ENCODE results near the gene NTSR2.

NTSR2 gene

GRCh38 chr2:11679016-11679415 lies 9.0 kb upstream of the NTSR2 start:
- no peaks in the 10 kb centered on the region for H3K36me3 Mint-ChIP-seq (ENCODE audit: low read depth)
- H3K27me3 Mint-ChIP-seq (ENCODE audit: low read depth): peaks cover 42% of the 10 kb centered on the region
- H3K9me3 Mint-ChIP-seq: no peaks in the 10 kb centered on the region
- DNase-seq (ENCODE audit: low spot score): no peak
- H3K4me1 Mint-ChIP-seq (ENCODE audit: low read depth): peaks cover 5% of the 10 kb centered on the region
- H3K27ac Mint-ChIP-seq: no peak overlapping the region
- no peak overlapping the region for H3K4me3 Mint-ChIP-seq

- no peak overlapping the region for H3K27ac Mint-ChIP-seq
- no peak for DNase-seq (ENCODE audit: low spot score)
These were observed 8.4 kb upstream of the NTSR2 start for GRCh38 chr2:11678306-11678960.

GRCh38 chr2:11677136-11678055 lies 7.4 kb upstream of the NTSR2 start:
- Mint-ChIP-seq H3K4me1 (ENCODE audit: low read depth) (peaks cover 8% of the 10 kb centered on the region), H3K27ac (no peak overlapping the region), H3K4me3 (no peak overlapping the region), H3K9me3 (no peaks in the 10 kb centered on the region), H3K27me3 (ENCODE audit: low read depth) (peaks cover 42% of the 10 kb centered on the region), H3K36me3 (ENCODE audit: low read depth) (no peaks in the 10 kb centered on the region)
- no peak for DNase-seq (ENCODE audit: low spot score)

More at GRCh38 chr2:11678306-11678960, 8.4 kb upstream of the NTSR2 start:
- no peak overlapping the region for H3K4me3 Mint-ChIP-seq
- no peaks in the 10 kb centered on the region for H3K9me3 Mint-ChIP-seq
- H3K36me3 Mint-ChIP-seq (ENCODE audit: low read depth): no peaks in the 10 kb centered on the region
- H3K27me3 Mint-ChIP-seq (ENCODE audit: low read depth): peaks cover 42% of the 10 kb centered on the region
- peaks cover 5% of the 10 kb centered on the region for H3K4me1 Mint-ChIP-seq (ENCODE audit: low read depth)

GRCh38 chr2:11676640-11677039 lies 6.6 kb upstream of the NTSR2 start:
- Mint-ChIP-seq H3K9me3 (no peaks in the 10 kb centered on the region), H3K27me3 (ENCODE audit: low read depth) (peaks cover 42% of the 10 kb centered on the region), H3K4me1 (ENCODE audit: low read depth) (peaks cover 4% of the 10 kb centered on the region), H3K4me3 (no peak overlapping the region), H3K36me3 (ENCODE audit: low read depth) (no peaks in the 10 kb centered on the region), H3K27ac (no peak overlapping the region)
- no peak for DNase-seq (ENCODE audit: low spot score)

GRCh38 chr2:11675423-11676112 lies 5.6 kb upstream of the NTSR2 start:
- Mint-ChIP-seq H3K27me3 (ENCODE audit: low read depth) (peaks cover 41% of the 10 kb centered on the region), H3K36me3 (ENCODE audit: low read depth) (no peaks in the 10 kb centered on the region)

GRCh38 chr2:11674983-11675382 lies 5.0 kb upstream of the NTSR2 start:
- Mint-ChIP-seq H3K36me3 (ENCODE audit: low read depth) (no peaks in the 10 kb centered on the region), H3K9me3 (no peaks in the 10 kb centered on the region), H3K27me3 (ENCODE audit: low read depth) (peaks cover 44% of the 10 kb centered on the region), H3K4me1 (ENCODE audit: low read depth) (peaks cover 8% of the 10 kb centered on the region), H3K27ac (no peak overlapping the region), H3K4me3 (no peak overlapping the region)
- no peak for DNase-seq (ENCODE audit: low spot score)

More at GRCh38 chr2:11675423-11676112, 5.6 kb upstream of the NTSR2 start:
- no peak for DNase-seq (ENCODE audit: low spot score)
- no peak overlapping the region for H3K4me3 Mint-ChIP-seq
- no peak overlapping the region for H3K27ac Mint-ChIP-seq
- peaks cover 4% of the 10 kb centered on the region for H3K4me1 Mint-ChIP-seq (ENCODE audit: low read depth)
- H3K9me3 Mint-ChIP-seq: no peaks in the 10 kb centered on the region

- no peak overlapping the region for H3K4me3 Mint-ChIP-seq
- H3K4me1 Mint-ChIP-seq (ENCODE audit: low read depth): peaks cover 8% of the 10 kb centered on the region
- no peak overlapping the region for H3K27ac Mint-ChIP-seq
- DNase-seq (ENCODE audit: low spot score): no peak
- H3K27me3 Mint-ChIP-seq (ENCODE audit: low read depth): peaks cover 37% of the 10 kb centered on the region
- no peaks in the 10 kb centered on the region for H3K36me3 Mint-ChIP-seq (ENCODE audit: low read depth)
- H3K9me3 Mint-ChIP-seq: no peaks in the 10 kb centered on the region
These were observed 2.4 kb upstream of the NTSR2 start for GRCh38 chr2:11672407-11672806.

- peaks cover 3% of the 10 kb centered on the region for H3K9me3 Mint-ChIP-seq
- H3K27ac Mint-ChIP-seq: no peak overlapping the region
- H3K4me3 Mint-ChIP-seq: no peak overlapping the region
- DNase-seq (ENCODE audit: low spot score): no peak
- H3K4me1 Mint-ChIP-seq (ENCODE audit: low read depth): peaks cover 8% of the 10 kb centered on the region
- H3K27me3 Mint-ChIP-seq (ENCODE audit: low read depth): peaks cover 14% of the 10 kb centered on the region
- no peaks in the 10 kb centered on the region for H3K36me3 Mint-ChIP-seq (ENCODE audit: low read depth)
These were observed 1.9 kb downstream of the NTSR2 start for GRCh38 chr2:11667866-11668637.

- no peak overlapping the region for H3K4me3 Mint-ChIP-seq
- peaks cover 12% of the 10 kb centered on the region for H3K27me3 Mint-ChIP-seq (ENCODE audit: low read depth)
- H3K4me1 Mint-ChIP-seq (ENCODE audit: low read depth): peaks cover 6% of the 10 kb centered on the region
- H3K9me3 Mint-ChIP-seq: peaks cover 7% of the 10 kb centered on the region
- no peak for DNase-seq (ENCODE audit: low spot score)
- H3K36me3 Mint-ChIP-seq (ENCODE audit: low read depth): no peaks in the 10 kb centered on the region
- no peak overlapping the region for H3K27ac Mint-ChIP-seq
These were observed 2.8 kb downstream of the NTSR2 start for GRCh38 chr2:11667194-11667593.

- Mint-ChIP-seq H3K4me3 (no peak overlapping the region), H3K27ac (no peak overlapping the region), H3K36me3 (ENCODE audit: low read depth) (no peaks in the 10 kb centered on the region), H3K4me1 (ENCODE audit: low read depth) (peaks cover 6% of the 10 kb centered on the region), H3K9me3 (peaks cover 11% of the 10 kb centered on the region), H3K27me3 (ENCODE audit: low read depth) (peaks cover 12% of the 10 kb centered on the region)
- DNase-seq (ENCODE audit: low spot score): no peak
These were observed 4.3 kb downstream of the NTSR2 start for GRCh38 chr2:11665510-11666362.

- Mint-ChIP-seq H3K36me3 (ENCODE audit: low read depth) (no peaks in the 10 kb centered on the region), H3K27me3 (ENCODE audit: low read depth) (peaks cover 5% of the 10 kb centered on the region), H3K4me1 (ENCODE audit: low read depth) (peaks cover 2% of the 10 kb centered on the region), H3K27ac (no peak overlapping the region), H3K4me3 (no peak overlapping the region), H3K9me3 (peaks cover 11% of the 10 kb centered on the region)
- no peak for DNase-seq (ENCODE audit: low spot score)
These were observed 5.0 kb downstream of the NTSR2 start for GRCh38 chr2:11665028-11665427.

GRCh38 chr2:11663427-11663826 lies 6.6 kb downstream of the NTSR2 start:
- peaks cover under 1% of the 10 kb centered on the region for H3K27me3 Mint-ChIP-seq (ENCODE audit: low read depth)
- no peak overlapping the region for H3K4me3 Mint-ChIP-seq
- H3K27ac Mint-ChIP-seq: no peak overlapping the region
- peaks cover 11% of the 10 kb centered on the region for H3K9me3 Mint-ChIP-seq
- peaks cover 2% of the 10 kb centered on the region for H3K4me1 Mint-ChIP-seq (ENCODE audit: low read depth)
- no peak for DNase-seq (ENCODE audit: low spot score)
- H3K36me3 Mint-ChIP-seq (ENCODE audit: low read depth): no peaks in the 10 kb centered on the region

- no peak overlapping the region for H3K27ac Mint-ChIP-seq
- peaks cover 2% of the 10 kb centered on the region for H3K4me1 Mint-ChIP-seq (ENCODE audit: low read depth)
- DNase-seq (ENCODE audit: low spot score): no peak
- H3K27me3 Mint-ChIP-seq (ENCODE audit: low read depth): no peaks in the 10 kb centered on the region
- peaks cover 11% of the 10 kb centered on the region for H3K9me3 Mint-ChIP-seq
- no peaks in the 10 kb centered on the region for H3K36me3 Mint-ChIP-seq (ENCODE audit: low read depth)
- no peak overlapping the region for H3K4me3 Mint-ChIP-seq
These were observed 7.1 kb downstream of the NTSR2 start for GRCh38 chr2:11662882-11663281.

All from T-helper 2 cell treated with Interferon-gamma antibody and Interleukin-4, amounts not matched to agents 5 μg/mL and 100 μg/mL, for 36 hours (primary cell).